HG02759 (cell line): Measurements from ENCODE around the gene SENP2.

Experiments
- ATAC-seq: cut with Tn5 transposase; IDR thresholded peaks from one replicate; pipeline ENCODE4 v1.9.1; 2021; ENCODE audit warnings: mild to moderate bottlenecking, moderate library complexity; ENCODE audit not compliant: unreplicated experiment

Gene SENP2

DNA sequence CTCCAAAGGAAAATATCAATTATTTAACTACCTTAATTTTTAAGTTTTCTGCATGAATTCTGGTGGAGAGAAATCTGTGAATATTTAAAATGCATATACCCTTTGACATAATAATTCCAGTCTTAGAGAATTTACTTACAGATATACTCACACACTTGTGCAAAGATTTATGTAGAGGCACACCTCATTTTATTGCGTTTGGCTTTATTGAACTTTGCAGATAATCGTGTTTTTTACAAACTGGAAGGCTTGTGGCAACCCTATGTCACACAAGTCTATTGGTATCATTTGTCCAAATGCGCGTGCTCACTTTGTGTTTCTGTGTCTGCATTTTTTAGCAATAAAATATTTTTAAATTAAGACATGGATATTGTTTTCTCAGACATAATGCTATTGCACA lies 81.5 kb downstream of the SENP2 start:
- no peak for ATAC-seq

DNA sequence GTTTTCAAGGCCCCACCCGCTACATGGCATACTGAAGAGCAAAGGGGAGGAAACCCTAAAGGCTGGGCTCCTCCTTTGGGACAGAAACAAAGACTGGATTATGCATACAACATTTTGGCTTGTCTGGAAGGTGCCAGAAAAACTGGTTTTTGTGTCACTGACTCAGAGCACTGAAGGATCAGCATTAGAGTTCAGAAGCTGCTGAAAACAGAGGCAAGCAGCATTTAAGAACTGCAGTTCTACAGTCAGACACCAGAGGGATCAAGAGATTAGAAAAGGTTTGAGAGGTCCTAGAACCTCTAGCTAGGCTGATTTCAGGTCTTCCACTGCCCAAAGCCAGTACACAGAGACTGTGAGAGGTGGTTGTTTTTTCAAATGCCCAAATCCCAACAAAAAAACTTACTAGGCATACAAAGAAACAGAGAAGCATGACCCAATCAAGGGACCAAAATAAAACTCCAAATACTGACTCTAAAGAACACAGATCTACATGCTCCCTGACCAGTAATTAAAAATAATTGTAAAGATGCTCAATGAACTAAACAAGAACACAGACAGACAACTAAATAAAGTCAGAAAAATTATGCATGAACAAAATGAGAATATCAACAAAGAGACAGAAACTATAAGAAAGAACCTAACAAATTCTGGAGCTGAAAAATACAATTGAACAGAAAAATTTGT lies 91.2 kb downstream of the SENP2 start:
- no peak for ATAC-seq

DNA sequence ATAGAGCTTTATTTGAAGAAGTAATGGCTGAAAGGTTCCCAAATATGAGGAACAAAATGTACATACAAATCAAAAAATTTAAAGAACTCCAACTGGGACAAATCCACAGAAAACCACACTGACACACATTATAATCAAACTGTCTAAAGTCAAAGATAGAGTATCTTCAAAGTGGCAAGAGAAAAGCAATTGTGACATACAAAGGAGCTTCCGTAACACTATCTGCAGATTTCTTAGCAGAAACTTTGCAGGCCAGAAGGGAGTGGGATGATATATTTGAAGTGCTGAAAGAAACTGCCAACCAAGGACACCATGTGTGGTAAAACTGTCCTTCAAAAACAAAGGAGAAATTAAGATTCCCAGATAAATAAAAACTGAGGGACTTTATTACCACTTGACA lies 91.9 kb downstream of the SENP2 start:
- ATAC-seq = no peak

DNA sequence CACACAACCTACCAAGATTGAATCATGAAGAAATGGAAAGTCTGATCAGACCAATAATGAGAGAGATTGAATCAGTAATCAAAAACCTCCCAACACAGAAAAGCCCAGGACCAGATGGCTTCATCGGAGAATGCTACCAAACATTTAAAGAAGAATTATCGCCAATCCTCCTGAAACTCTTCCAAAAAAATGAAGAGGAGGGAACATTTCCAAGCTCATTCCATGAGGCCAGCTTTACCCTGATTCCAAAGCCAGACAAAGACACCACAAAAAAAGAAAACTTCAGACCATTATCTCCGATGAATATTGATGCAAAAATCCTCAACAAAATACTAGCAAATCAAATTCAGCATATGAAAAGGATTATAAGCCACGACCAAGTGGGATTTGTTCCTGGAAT lies 94.1 kb downstream of the SENP2 start:
- no peak for ATAC-seq
